ENCODE results near the gene NES.
A peak's percentile ranks its signal among the peaks of the same experiment; 100 is the strongest.

The NES gene

GRCh38 chr1:156664767-156665411, 12.3 kb downstream of the NES start:
- no peak for TF ChIP-seq CTCF (conservative IDR thresholded peaks at IDR 0.05; ENCODE audit: low read depth)
- CTCF ChIA-PET, result interaction anchor here (0.5 to 1.2 kb wide), 4 partner anchors 24 to 726 kb away, joined by 3 to 4 read pairs (median 4); no protein-coding TSS in a partner anchor
- DNase-seq (ENCODE audit: low spot score), result no peak
- POLR2A ChIA-PET (ENCODE audit: low non-redundant PET), result no interaction called here
- peak overlapping the region; percentile 7; the same call in 1 of the 2 replicates for H3K27ac ChIP-seq

GRCh38 chr1:156664046-156664766, 13.0 kb downstream of the NES start:
- no peak for DNase-seq (ENCODE audit: low spot score)
- POLR2A ChIA-PET (ENCODE audit: low non-redundant PET), result no interaction called here
- CTCF ChIA-PET, result interaction anchor here (0.5 to 1.2 kb wide), 3 partner anchors 25 to 725 kb away, joined by 3 to 4 read pairs (median 3); no protein-coding TSS in a partner anchor
- peak overlapping the region; percentile 7; the same call in 1 of the 2 replicates for H3K27ac ChIP-seq
- no peak for TF ChIP-seq CTCF (conservative IDR thresholded peaks at IDR 0.05; ENCODE audit: low read depth)

- POLR2A ChIA-PET (ENCODE audit: low non-redundant PET), result no interaction called here
- CTCF ChIA-PET, result no interaction called here
- no peak for TF ChIP-seq CTCF (conservative IDR thresholded peaks at IDR 0.05; ENCODE audit: low read depth)
- DNase-seq (ENCODE audit: low spot score), result no peak
- peak overlapping the region; percentile 89 for H3K27ac ChIP-seq
Observed at GRCh38 chr1:156663178-156663577, 14.0 kb downstream of the NES start.

- no peak for DNase-seq (ENCODE audit: low spot score)
- POLR2A ChIA-PET (ENCODE audit: low non-redundant PET), result no interaction called here
- TF ChIP-seq CTCF (conservative IDR thresholded peaks at IDR 0.05; ENCODE audit: low read depth), result no peak
- CTCF ChIA-PET, result interaction anchor here (0.7 kb wide), 1 partner anchor 73 kb away, joined by 4 read pairs; no protein-coding TSS in a partner anchor
- H3K27ac ChIP-seq, result peak overlapping the region; percentile 89
Observed at GRCh38 chr1:156662800-156663055, 14.5 kb downstream of the NES start.

- TF ChIP-seq CTCF (conservative IDR thresholded peaks at IDR 0.05; ENCODE audit: low read depth), result no peak
- CTCF ChIA-PET, result interaction anchor here (0.6 to 2.8 kb wide), 6 partner anchors 27 to 362 kb away, joined by 4 to 15 read pairs (median 6); partner anchors contain the start of gene CRABP2
- no peak for DNase-seq (ENCODE audit: low spot score)
- H3K27ac ChIP-seq, result peak overlapping the region; percentile 89
- POLR2A ChIA-PET (ENCODE audit: low non-redundant PET), result interaction anchor here (1.1 kb wide), 2 partner anchors 45 to 64 kb away, joined by 3 to 7 read pairs; no protein-coding TSS in a partner anchor
Observed at GRCh38 chr1:156662005-156662799, 15.0 kb downstream of the NES start.

- no peak for TF ChIP-seq CTCF (conservative IDR thresholded peaks at IDR 0.05; ENCODE audit: low read depth)
- no peak for DNase-seq (ENCODE audit: low spot score)
- ChIA-PET CTCF (interaction anchor here (0.9 to 2.8 kb wide), 6 partner anchors 13 to 45 kb away, joined by 3 to 15 read pairs (median 8); partner anchors contain the start of genes CRABP2 and NES), POLR2A (ENCODE audit: low non-redundant PET) (interaction anchor here (0.6 to 1.1 kb wide), 2 partner anchors 46 to 245 kb away, joined by 4 to 7 read pairs; no protein-coding TSS in a partner anchor)
- peak overlapping the region; percentile 89 for H3K27ac ChIP-seq
Observed at GRCh38 chr1:156660752-156661112, 16.5 kb downstream of the NES start.

Data from RWPE1 (cell line).